IPS-NIHi11 (cell line): Measurements from ENCODE around the gene ZFAND5.
A peak's percentile ranks its signal among the peaks of the same experiment; 100 is the strongest.

Experiments used
- DNase-seq: peaks from one replicate; pipeline ENCODE4 v3.0.0; 2012; ENCODE audit warnings: mixed read lengths, low spot score

Gene ZFAND5

GRCh38 chr9:72322259-72322658 is 42.7 kb downstream of the ZFAND5 start:
- DNase-seq, result no peak

- peak; percentile 49 for DNase-seq
Observed at GRCh38 chr9:72315510-72316311, 49.3 kb downstream of the ZFAND5 start.

GRCh38 chr9:72315089-72315509 is 49.9 kb downstream of the ZFAND5 start:
- no peak for DNase-seq

GRCh38 chr9:72313507-72313906 is 51.5 kb downstream of the ZFAND5 start:
- DNase-seq, result no peak

- no peak for DNase-seq
Observed at GRCh38 chr9:72312386-72312987, 52.5 kb downstream of the ZFAND5 start.

GRCh38 chr9:72309364-72310133 is 55.5 kb downstream of the ZFAND5 start:
- no peak for DNase-seq

GRCh38 chr9:72306761-72307160 is 58.2 kb downstream of the ZFAND5 start:
- DNase-seq, result no peak

GRCh38 chr9:72305707-72306106 is 59.3 kb downstream of the ZFAND5 start:
- DNase-seq, result no peak

GRCh38 chr9:72305102-72305546 is 59.9 kb downstream of the ZFAND5 start:
- peak; percentile 78 for DNase-seq

GRCh38 chr9:72304538-72304937 is 60.5 kb downstream of the ZFAND5 start:
- no peak for DNase-seq
